HepG2 (cell line): ENCODE data around the gene TEC.

Experiments
- HOXA9 ChIP-seq: sonication (generic); formaldehyde crosslinking; IDR thresholded peaks from 2 replicates; pipeline ENCODE4 v1.8.1; 2022; ENCODE audit warnings: missing genetic modification reagents, mild to moderate bottlenecking, moderate library complexity, borderline replicate concordance
- TF ChIP-seq, protein P1 (sequence below): sonication (generic); formaldehyde crosslinking; IDR thresholded peaks from 2 replicates; pipeline ENCODE4 v1.4.0; 2020; ENCODE audit warnings: missing genetic modification reagents

DNA sequence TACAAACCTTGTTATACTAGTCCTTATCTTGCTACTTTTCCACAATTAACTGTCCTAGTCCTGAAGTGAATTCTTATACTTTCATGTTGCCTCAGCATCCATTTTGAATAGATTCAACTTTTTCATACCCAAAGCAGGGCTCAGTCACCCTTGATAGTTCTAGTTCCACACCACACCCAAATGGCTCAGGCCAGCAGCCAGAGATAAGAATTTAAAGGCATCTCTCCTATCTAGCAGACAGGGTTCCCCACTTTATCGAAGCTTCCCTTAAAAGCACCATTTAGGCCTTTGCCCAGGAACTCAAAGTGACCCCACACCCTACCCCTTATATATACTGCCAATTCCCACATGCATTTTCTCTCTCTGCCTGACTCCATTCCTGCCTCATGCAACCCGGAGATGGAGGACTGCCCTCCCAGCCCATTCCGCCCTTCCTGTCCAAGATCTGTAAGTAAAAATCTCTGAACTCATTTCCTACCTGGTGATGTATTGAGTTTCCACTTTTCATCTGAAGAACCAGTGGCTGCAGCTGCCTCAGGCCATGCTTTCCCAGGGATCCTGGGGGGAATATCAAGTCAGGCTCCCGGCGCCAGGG, 71.9 kb downstream of the TEC start:
- TF ChIP-seq HOXA9: no peak
- TF ChIP-seq, protein P1, sequence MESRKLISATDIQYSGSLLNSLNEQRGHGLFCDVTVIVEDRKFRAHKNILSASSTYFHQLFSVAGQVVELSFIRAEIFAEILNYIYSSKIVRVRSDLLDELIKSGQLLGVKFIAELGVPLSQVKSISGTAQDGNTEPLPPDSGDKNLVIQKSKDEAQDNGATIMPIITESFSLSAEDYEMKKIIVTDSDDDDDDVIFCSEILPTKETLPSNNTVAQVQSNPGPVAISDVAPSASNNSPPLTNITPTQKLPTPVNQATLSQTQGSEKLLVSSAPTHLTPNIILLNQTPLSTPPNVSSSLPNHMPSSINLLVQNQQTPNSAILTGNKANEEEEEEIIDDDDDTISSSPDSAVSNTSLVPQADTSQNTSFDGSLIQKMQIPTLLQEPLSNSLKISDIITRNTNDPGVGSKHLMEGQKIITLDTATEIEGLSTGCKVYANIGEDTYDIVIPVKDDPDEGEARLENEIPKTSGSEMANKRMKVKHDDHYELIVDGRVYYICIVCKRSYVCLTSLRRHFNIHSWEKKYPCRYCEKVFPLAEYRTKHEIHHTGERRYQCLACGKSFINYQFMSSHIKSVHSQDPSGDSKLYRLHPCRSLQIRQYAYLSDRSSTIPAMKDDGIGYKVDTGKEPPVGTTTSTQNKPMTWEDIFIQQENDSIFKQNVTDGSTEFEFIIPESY: no peak
